ENCODE measurements around the gene PCMTD2. TPM values are rescaled to one million over a fixed set of nuclear protein-coding genes. Genes with fewer than 3 reads are reported as not detected.

The PCMTD2 gene
- total and polyA plus RNA-seq, 8 donors = 14.1 to 107 (median 39.2) TPM

- H3K4me3 ChIP-seq = no peak overlapping the region
- TF ChIP-seq EP300 (IDR thresholded peaks at IDR 0.05) (no peak), POLR2A (IDR thresholded peaks at IDR 0.05) (no peak), POLR2AphosphoS5 (IDR thresholded peaks at IDR 0.05) (no peak)
- TF ChIP-seq, protein P1, sequence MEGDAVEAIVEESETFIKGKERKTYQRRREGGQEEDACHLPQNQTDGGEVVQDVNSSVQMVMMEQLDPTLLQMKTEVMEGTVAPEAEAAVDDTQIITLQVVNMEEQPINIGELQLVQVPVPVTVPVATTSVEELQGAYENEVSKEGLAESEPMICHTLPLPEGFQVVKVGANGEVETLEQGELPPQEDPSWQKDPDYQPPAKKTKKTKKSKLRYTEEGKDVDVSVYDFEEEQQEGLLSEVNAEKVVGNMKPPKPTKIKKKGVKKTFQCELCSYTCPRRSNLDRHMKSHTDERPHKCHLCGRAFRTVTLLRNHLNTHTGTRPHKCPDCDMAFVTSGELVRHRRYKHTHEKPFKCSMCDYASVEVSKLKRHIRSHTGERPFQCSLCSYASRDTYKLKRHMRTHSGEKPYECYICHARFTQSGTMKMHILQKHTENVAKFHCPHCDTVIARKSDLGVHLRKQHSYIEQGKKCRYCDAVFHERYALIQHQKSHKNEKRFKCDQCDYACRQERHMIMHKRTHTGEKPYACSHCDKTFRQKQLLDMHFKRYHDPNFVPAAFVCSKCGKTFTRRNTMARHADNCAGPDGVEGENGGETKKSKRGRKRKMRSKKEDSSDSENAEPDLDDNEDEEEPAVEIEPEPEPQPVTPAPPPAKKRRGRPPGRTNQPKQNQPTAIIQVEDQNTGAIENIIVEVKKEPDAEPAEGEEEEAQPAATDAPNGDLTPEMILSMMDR (IDR thresholded peaks at IDR 0.05) = no peak
- intact Hi-C loops (cut with DNase I; ENCODE audit: low total_unique reads) = no loop called here
- no peaks in the 10 kb centered on the region for H3K4me1 ChIP-seq
- WGBS, 5 donors = 91 to 95% (median 93%) methylated on average over 11 of the region's 11 CpGs
- peaks cover 24 to 62% (median 52%) of the 10 kb centered on the region in 4 donors for H3K36me3 ChIP-seq
- H3K27me3 ChIP-seq = no peaks in the 10 kb centered on the region
- no peaks in the 10 kb centered on the region for H3K9me3 ChIP-seq
- H3K27ac ChIP-seq = no peak overlapping the region
- DNase-seq = no peak
These were observed 16.1 kb downstream of the PCMTD2 start for GRCh38 chr20:64271636-64272035.

DNA sequence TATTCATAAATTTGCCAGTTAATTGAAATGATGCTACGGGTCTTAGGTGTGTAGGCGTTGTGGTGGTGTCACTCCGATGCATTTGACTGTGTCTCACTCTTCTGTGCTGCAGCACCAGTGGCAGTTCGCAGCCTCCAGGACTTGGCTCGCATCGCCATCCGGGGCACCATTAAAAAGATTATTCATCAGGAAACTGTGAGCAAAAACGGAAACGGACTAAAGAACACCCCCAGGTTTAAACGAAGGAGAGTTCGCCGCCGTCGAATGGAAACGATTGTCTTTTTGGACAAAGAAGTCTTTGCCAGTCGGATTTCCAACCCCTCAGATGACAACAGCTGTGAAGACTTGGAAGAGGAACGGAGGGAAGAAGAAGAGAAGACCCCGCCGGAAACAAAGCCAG, 17.6 kb downstream of the PCMTD2 start:
- no peak overlapping the region for H3K4me3 ChIP-seq
- no peak for DNase-seq
- intact Hi-C loops (cut with DNase I; ENCODE audit: low total_unique reads) = no loop called here
- 89 to 93% (median 92%) methylated on average over 19 of the region's 19 CpGs for WGBS, 5 donors
- no peaks in the 10 kb centered on the region for H3K9me3 ChIP-seq
- no peak overlapping the region for H3K27ac ChIP-seq
- TF ChIP-seq POLR2A (IDR thresholded peaks at IDR 0.05) = no peak
- TF ChIP-seq, protein P1 (IDR thresholded peaks at IDR 0.05) = no peak
- no peak for TF ChIP-seq POLR2AphosphoS5 (IDR thresholded peaks at IDR 0.05)
- no peak for TF ChIP-seq EP300 (IDR thresholded peaks at IDR 0.05)
- peaks cover 19 to 54% (median 45%) of the 10 kb centered on the region in 4 donors for H3K36me3 ChIP-seq
- no peaks in the 10 kb centered on the region for H3K27me3 ChIP-seq
- no peaks in the 10 kb centered on the region for H3K4me1 ChIP-seq

DNA sequence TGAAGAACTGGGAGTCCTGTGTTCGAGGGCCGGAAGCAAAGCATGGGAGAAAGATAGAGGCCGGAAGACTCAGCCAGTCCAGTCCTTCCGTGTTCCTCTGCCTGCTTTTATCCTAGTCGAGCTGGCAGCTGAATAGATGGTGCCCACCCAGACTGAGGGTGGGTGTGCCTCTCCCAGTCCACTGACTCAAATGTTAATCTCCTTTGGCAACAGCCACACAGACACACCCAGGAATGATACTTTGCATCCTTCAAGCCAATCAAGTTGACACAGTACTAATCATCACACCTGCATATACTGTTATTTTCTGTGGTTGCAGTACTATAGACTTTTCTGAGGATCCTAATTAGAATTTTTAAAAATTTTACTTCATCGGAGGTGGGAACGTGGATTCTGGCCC, 21.3 kb downstream of the PCMTD2 start:
- 92 to 96% (median 93%) methylated on average over 7 of the region's 7 CpGs for WGBS, 5 donors
- H3K4me3 ChIP-seq = no peak overlapping the region
- TF ChIP-seq POLR2A (IDR thresholded peaks at IDR 0.05) = no peak
- TF ChIP-seq EP300 (IDR thresholded peaks at IDR 0.05) = no peak
- TF ChIP-seq POLR2AphosphoS5 (IDR thresholded peaks at IDR 0.05) = no peak
- TF ChIP-seq, protein P1 (IDR thresholded peaks at IDR 0.05) = no peak
- H3K27ac ChIP-seq = no peak overlapping the region
- no peaks in the 10 kb centered on the region for H3K4me1 ChIP-seq
- H3K36me3 ChIP-seq = peaks cover 14 to 38% (median 34%) of the 10 kb centered on the region in 4 donors
- no peaks in the 10 kb centered on the region for H3K27me3 ChIP-seq
- intact Hi-C loops (cut with DNase I; ENCODE audit: low total_unique reads) = no loop called here
- H3K9me3 ChIP-seq = no peaks in the 10 kb centered on the region
- DNase-seq = no peak

GRCh38 chr20:64277571-64278316, 22.2 kb downstream of the PCMTD2 start:
- Histone ChIP-seq H3K9me3 (no peaks in the 10 kb centered on the region), H3K36me3 (peaks cover 10 to 30% (median 24%) of the 10 kb centered on the region in 4 donors), H3K4me1 (no peaks in the 10 kb centered on the region), H3K27ac (no peak overlapping the region), H3K4me3 (no peak overlapping the region), H3K27me3 (no peaks in the 10 kb centered on the region)
- WGBS, 5 donors = 69 to 84% (median 70%) methylated on average over 9 to 10 of the region's 10 CpGs
- intact Hi-C loops (cut with DNase I; ENCODE audit: low total_unique reads) = no loop called here
- no peak for DNase-seq
- no peak for TF ChIP-seq POLR2A (IDR thresholded peaks at IDR 0.05)
- no peak for TF ChIP-seq POLR2AphosphoS5 (IDR thresholded peaks at IDR 0.05)
- TF ChIP-seq EP300 (IDR thresholded peaks at IDR 0.05) = no peak
- TF ChIP-seq, protein P1 (IDR thresholded peaks at IDR 0.05) = no peak

All from stomach (tissue), 9 donors.